ENCODE data around the gene RAB31.

RAB31 gene

GRCh38 chr18:9818423-9818734 is 110.3 kb downstream of the RAB31 start:
- no peak for DNase-seq (ENCODE audit: low read depth)

GRCh38 chr18:9820127-9820526 is 112.0 kb downstream of the RAB31 start:
- DNase-seq (ENCODE audit: low read depth) = no peak

DNA sequence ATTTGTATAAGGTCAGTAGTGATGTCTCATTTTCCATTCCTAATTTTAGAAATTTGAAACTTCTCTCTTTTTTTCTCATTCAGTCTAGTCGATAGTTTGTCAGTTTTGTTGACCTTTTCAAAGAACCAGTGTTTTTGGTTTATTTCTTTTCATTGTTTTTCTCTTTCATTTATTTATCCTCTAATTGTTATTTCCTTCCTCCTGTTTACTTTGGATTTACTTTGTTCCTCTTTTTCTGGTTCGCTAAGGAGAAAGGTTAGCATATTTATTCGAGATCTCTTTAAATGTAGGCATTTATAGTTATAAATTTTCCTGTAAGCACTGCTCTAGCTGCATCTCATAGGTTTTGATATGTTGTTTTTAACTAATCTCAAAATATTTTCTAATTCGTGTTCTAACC is 112.6 kb downstream of the RAB31 start:
- no peak for DNase-seq (ENCODE audit: low read depth)

DNA sequence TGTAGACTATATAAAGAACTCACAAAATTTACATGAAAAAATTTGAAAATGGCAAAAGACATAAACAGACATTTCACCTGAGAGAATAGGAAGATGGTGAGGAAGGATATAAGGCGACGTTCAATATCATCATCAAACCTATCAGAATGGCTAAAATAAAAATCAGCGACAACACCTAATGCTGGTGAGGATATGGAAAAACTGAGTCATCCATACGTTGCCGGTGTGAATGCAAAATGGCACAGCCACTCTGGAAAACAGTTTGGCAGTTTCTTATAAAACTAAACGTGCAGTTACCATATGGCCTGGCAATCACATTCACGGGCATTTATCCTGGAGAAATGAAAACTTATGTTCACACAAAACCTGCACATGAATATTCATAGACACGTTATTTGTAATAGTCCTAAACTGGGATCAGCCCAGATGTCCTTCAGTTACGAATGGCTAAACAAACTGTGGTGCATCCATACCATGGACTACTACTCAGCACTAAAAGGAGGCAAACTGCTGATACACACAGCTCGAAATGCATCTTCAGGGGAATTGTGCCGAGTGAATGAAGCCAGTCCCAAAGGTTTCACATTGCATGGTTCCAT is 114.6 kb downstream of the RAB31 start:
- DNase-seq (ENCODE audit: low read depth) = no peak

- DNase-seq (ENCODE audit: low read depth) = no peak
Measured at GRCh38 chr18:9823805-9824473, 115.8 kb downstream of the RAB31 start.

DNA sequence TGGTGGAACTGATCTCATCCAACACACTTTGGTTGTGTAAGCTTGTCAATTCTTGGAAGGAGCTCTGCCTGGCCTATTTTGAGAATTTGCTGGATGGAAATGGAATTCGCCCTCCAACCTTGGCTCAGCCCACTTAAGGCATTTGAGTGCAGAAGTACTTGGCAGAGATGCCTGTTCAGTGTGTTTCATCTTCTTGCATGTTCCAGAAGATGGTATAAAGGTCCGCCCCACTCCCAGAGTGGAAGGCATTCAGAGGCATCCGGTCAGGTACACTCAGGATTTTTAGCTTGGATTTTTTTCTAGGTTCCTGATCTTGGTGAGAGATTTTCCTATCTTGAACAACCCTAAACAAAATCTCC is 116.4 kb downstream of the RAB31 start:
- DNase-seq (ENCODE audit: low read depth) = no peak

DNA sequence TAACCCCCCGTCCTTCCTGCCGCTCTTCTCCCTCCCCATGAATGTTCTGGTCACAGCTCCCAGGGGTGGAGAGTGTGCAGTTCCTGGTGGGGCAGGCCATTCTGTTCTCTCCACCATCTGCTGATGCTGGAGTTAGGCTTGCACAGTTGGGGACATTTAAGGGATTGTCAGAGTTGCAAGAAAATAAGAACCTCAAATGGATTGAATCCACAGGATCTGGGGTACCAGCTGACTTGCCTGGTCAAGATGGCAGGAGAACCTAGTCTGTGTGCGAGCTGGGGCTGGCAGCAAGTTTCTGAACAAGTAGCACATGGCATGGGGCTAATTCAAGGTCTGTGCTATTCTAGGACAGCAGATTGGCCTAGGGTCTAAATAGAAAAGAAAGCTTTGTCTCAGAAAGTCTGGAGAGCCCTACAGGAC is 116.9 kb downstream of the RAB31 start:
- DNase-seq (ENCODE audit: low read depth) = no peak

DNA sequence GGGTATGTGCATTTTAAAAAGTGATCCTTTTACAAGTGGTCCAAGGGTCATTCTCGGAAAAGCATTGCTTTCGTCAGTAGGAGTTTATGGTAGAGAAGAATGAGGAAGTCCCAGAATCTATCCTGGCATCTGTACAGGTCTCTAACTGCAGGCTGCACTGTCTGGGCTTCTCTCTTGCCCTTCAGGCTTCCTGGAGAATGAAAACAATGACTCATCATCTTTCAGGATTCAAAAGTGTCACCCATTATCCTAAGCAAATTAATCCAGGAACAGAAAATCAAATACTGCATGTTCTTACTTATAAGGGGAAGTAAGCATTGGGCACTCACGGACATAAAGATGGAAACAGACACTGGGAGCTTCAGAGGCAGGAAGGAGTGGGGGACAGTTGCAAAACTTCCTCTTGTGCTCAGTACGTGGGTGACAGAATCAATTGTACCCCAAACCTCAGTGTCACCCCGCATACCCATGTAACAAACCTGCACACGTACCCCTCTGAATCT is 117.5 kb downstream of the RAB31 start:
- no peak for DNase-seq (ENCODE audit: low read depth)

- no peak for DNase-seq (ENCODE audit: low read depth)
Measured at GRCh38 chr18:9826685-9827084, 118.6 kb downstream of the RAB31 start.

DNA sequence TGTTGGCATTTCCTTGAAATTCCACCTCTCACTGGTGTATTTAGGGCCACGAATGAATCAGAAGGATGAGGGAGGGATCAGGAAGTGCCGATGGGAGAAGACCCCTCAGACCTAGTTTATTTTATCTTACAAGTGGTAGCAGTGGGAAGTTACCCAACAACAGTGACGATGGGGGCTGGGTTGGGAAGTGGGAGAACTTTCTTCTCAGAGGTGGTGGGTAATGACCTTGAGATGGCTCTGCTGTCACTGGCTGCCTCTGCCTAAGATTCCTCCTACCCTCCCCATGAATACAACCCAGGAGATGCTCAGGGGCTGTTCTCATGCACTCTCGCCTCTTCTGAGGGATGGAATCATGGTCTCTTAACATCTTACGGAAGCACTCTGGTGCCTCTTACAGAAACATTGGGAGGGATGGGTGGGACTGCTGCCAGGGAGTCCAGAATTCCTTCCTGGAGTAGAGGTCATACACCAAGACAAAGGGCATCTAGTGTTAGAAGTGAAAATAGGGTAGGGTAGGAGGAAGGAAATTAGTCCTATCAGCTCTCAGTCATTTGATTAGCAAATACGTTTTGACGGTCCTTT is 119.2 kb downstream of the RAB31 start:
- DNase-seq (ENCODE audit: low read depth) = no peak

- DNase-seq (ENCODE audit: low read depth) = no peak
Measured at GRCh38 chr18:9827793-9828505, 119.8 kb downstream of the RAB31 start.

DNA sequence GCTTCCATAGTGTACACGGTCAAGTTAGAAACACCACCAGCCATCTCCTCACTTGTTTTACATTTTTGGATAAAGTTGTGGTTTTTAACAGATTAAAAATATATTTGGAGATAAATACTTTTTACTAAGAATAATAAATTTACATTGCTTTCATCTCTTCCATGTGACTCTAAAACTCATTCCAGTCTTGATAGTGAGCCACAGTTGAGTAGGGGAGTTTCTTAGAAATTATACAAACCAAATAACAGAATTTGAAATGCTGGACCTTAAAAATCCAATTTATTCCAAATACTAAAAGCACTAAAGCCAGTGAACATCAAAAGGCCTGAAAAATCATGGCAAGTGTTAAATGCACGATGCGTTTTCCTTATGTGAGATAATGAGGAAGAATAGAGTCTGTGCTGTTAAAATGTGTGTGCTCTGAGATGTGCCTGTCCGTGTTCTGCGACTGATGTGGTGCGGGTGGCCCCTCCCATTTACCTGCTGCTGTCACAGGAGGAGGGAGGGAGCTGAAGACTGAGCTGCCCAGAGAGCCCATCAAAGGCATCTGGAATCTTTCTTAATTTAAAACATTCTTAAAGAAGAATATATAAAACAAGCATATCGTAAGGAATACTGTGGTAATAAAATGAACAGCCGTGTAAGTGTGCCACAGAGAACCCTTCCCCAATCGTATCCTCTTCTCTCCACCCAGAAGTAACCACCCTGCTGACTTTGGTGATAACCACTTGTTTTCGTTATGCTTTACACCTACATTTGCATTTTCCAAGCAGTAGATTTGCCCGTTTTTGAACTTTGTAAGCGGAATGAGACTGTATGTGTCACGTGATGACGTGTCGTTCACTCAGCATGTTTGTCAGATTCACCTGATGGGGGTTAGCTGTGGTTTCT is 120.7 kb downstream of the RAB31 start:
- DNase-seq (ENCODE audit: low read depth) = no peak

GRCh38 chr18:9829397-9829712 is 121.3 kb downstream of the RAB31 start:
- no peak for DNase-seq (ENCODE audit: low read depth)

GRCh38 chr18:9831036-9831722 is 123.1 kb downstream of the RAB31 start:
- no peak for DNase-seq (ENCODE audit: low read depth)

- no peak for DNase-seq (ENCODE audit: low read depth)
Measured at GRCh38 chr18:9831723-9832199, 123.7 kb downstream of the RAB31 start.

GRCh38 chr18:9832871-9833270 is 124.8 kb downstream of the RAB31 start:
- DNase-seq (ENCODE audit: low read depth) = no peak

- no peak for DNase-seq (ENCODE audit: low read depth)
Measured at GRCh38 chr18:9834551-9834950, 126.5 kb downstream of the RAB31 start.

- no peak for DNase-seq (ENCODE audit: low read depth)
Measured at GRCh38 chr18:9835113-9835755, 127.1 kb downstream of the RAB31 start.

GRCh38 chr18:9835825-9836224 is 127.7 kb downstream of the RAB31 start:
- no peak for DNase-seq (ENCODE audit: low read depth)

DNA sequence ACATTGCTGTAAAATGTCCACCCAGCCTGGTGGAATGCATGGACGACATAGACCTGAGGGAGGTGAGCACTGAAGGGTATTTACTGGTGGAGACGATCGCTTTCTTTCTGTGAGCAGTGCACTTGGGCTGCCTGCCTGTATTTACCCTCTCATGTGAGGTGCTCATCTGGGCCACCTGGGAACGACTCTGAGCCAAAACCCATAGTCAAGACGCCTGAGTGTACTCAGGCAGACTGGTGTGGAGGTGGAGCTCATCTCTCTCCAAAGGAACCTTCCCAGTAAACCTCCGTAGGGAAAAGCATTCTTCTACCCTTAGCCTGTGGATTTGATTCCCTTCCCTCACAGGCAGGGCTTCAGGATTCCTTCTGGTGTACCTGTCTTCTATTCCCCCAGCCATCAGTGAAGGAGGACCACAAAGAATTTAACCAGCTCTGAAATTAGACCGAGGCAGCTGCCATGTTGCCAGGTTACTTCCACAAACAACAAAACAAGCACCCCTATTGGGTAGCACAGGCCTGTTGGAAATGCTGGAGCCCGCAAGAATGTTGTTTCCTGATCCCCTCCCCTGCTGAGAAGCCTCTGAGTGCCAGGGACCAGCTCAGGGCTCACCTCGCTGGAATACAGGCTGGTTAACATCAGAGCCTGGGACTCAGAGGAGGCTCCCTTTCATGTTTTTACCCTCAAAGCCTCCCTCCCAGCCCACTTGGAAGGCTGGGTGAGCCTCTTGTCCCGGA is 130.2 kb downstream of the RAB31 start:
- no peak for DNase-seq (ENCODE audit: low read depth)

Measured in stimulated activated CD4-positive, alpha-beta T cell treated with anti-CD3 and anti-CD28 coated beads, Interleukin-2, amount 100 ng/mL, for 4 hours (primary cell).